ENCODE data around the gene PHF20. TPM values are rescaled to one million over a fixed set of nuclear protein-coding genes. Genes with fewer than 3 reads are reported as not detected.

The PHF20 gene
- polyA plus RNA-seq, 1 donor (not counting 4 experiments of a cell fraction or from before 2014, with no cell fraction given) = 31.9 TPM

- no peak overlapping the region for H3K4me3 ChIP-seq (ENCODE audit: control insufficient read depth in 2 of 3, extremely low read depth in 1 of 3, insufficient read depth in 2 of 3, low read depth in 1 of 3, low read length in 3 of 3)
- H3K27ac ChIP-seq (ENCODE audit: control insufficient read depth, insufficient read depth, low read length) = no peak overlapping the region
- dilution Hi-C loops (cut with MboI; ENCODE audit: extremely low pct_ligation_motif_present, low sequenced_read_pairs) = no loop called here
- H4K20me1 ChIP-seq (ENCODE audit: control insufficient read depth, extremely low read depth, insufficient read depth, low read length) = no peaks in the 10 kb centered on the region
- no peak for FAIRE-seq
- peaks cover 1 to 4% of the 10 kb centered on the region in 2 experiments for H3K36me3 ChIP-seq (ENCODE audit: control insufficient read depth in 2 of 2, extremely low read depth in 1 of 2, insufficient read depth in 2 of 2, low read length in 2 of 2)
- no peak overlapping the region for H3K4me2 ChIP-seq (ENCODE audit: control insufficient read depth, extremely low read depth, insufficient read depth, low read depth, low read length)
- H3K27me3 ChIP-seq (ENCODE audit: control insufficient read depth, extremely low read depth, insufficient read depth, low read length) = no peaks in the 10 kb centered on the region
- no peaks in the 10 kb centered on the region for H3K9me3 ChIP-seq (ENCODE audit: control insufficient read depth, low read depth, low read length)
- peaks cover 32% of the 10 kb centered on the region for H3K4me1 ChIP-seq (ENCODE audit: control insufficient read depth, extremely low read depth, insufficient read depth, low read length)
- peaks cover 6% of the 10 kb centered on the region for H3K79me2 ChIP-seq (ENCODE audit: control insufficient read depth, insufficient read depth, low read length)
- no peak overlapping the region for H3K9ac ChIP-seq (ENCODE audit: control insufficient read depth, extremely low read depth, insufficient read depth, low read length)
- H3K9me1 ChIP-seq (ENCODE audit: control insufficient read depth, extremely low read depth, insufficient read depth, low read length) = no peaks in the 10 kb centered on the region
- TF ChIP-seq EZH2 (IDR thresholded peaks at IDR 0.05; ENCODE audit: low read length) = no peak
- TF ChIP-seq CTCF (optimal IDR thresholded peaks at IDR 0.05 in 1 of 3, IDR thresholded peaks at IDR 0.05 in 1 of 3, conservative IDR thresholded peaks at IDR 0.05 in 1 of 3; ENCODE audit: extremely low read depth in 1 of 3, insufficient read depth in 2 of 3, low read length in 3 of 3) = no peak
- H2AFZ ChIP-seq (ENCODE audit: control insufficient read depth, low read length) = no peak overlapping the region
- DNase-seq (ENCODE audit: low read depth, low spot score) = no peak
Measured at GRCh38 chr20:35886537-35886936, 114.7 kb downstream of the PHF20 start.

GRCh38 chr20:35887393-35888064 lies 115.7 kb downstream of the PHF20 start:
- dilution Hi-C loops (cut with MboI; ENCODE audit: extremely low pct_ligation_motif_present, low sequenced_read_pairs) = no loop called here
- Histone ChIP-seq H3K9me1 (ENCODE audit: control insufficient read depth, extremely low read depth, insufficient read depth, low read length) (no peaks in the 10 kb centered on the region), H3K27ac (ENCODE audit: control insufficient read depth, insufficient read depth, low read length) (no peak overlapping the region)

More at GRCh38 chr20:35887393-35888064, 115.7 kb downstream of the PHF20 start:
- Histone ChIP-seq H3K27me3 (ENCODE audit: control insufficient read depth, extremely low read depth, insufficient read depth, low read length) (no peaks in the 10 kb centered on the region), H3K36me3 (ENCODE audit: control insufficient read depth in 2 of 2, extremely low read depth in 1 of 2, insufficient read depth in 2 of 2, low read length in 2 of 2) (peaks cover 1 to 4% of the 10 kb centered on the region in 2 experiments), H3K9ac (ENCODE audit: control insufficient read depth, extremely low read depth, insufficient read depth, low read length) (no peak overlapping the region), H3K9me3 (ENCODE audit: control insufficient read depth, low read depth, low read length) (no peaks in the 10 kb centered on the region), H3K4me1 (ENCODE audit: control insufficient read depth, extremely low read depth, insufficient read depth, low read length) (peaks cover 22% of the 10 kb centered on the region), H3K4me3 (ENCODE audit: control insufficient read depth in 2 of 3, extremely low read depth in 1 of 3, insufficient read depth in 2 of 3, low read depth in 1 of 3, low read length in 3 of 3) (no peak overlapping the region), H4K20me1 (ENCODE audit: control insufficient read depth, extremely low read depth, insufficient read depth, low read length) (no peaks in the 10 kb centered on the region), H2AFZ (ENCODE audit: control insufficient read depth, low read length) (no peak overlapping the region), H3K79me2 (ENCODE audit: control insufficient read depth, insufficient read depth, low read length) (peaks cover 6% of the 10 kb centered on the region), H3K4me2 (ENCODE audit: control insufficient read depth, extremely low read depth, insufficient read depth, low read depth, low read length) (no peak overlapping the region)
- TF ChIP-seq EZH2 (IDR thresholded peaks at IDR 0.05; ENCODE audit: low read length) (no peak), CTCF (optimal IDR thresholded peaks at IDR 0.05 in 1 of 3, IDR thresholded peaks at IDR 0.05 in 1 of 3, conservative IDR thresholded peaks at IDR 0.05 in 1 of 3; ENCODE audit: extremely low read depth in 1 of 3, insufficient read depth in 2 of 3, low read length in 3 of 3) (no peak)
- DNase-seq (ENCODE audit: low read depth, low spot score) = no peak
- no peak for FAIRE-seq
